Transverse colon (tissue), 3 donors: ENCODE measurements around the gene MEGF11.

Experiments
- CTCF ChIP-seq, 5 experiments: fragments of 200-600 bp in 3 of 5; fragments of 450-650 bp in 2 of 5; sonication (generic) in 3 of 5; IDR thresholded peaks; 1 replicate in 2 of 5; 2 replicates in 3 of 5; pipeline ENCODE4 v1.5.1; 2016 to 2017; ENCODE audit warnings: antibody characterized with exemption in 5 of 5, inconsistent platforms in 3 of 5, mild to moderate bottlenecking in 2 of 5, moderate library complexity in 1 of 5
- EP300 ChIP-seq: sonication (generic); formaldehyde crosslinking; IDR thresholded peaks from one replicate; pipeline ENCODE4 v1.6.1; 2017; ENCODE audit warnings: antibody characterized with exemption, low read depth
- POLR2A ChIP-seq: fragments of 450-650 bp; IDR thresholded peaks from one replicate; pipeline ENCODE4 v1.6.1; 2016; ENCODE audit warnings: antibody characterized with exemption, mild to moderate bottlenecking, moderate library complexity

GRCh38 chr15:65918357-65918920 lies 335.1 kb downstream of the MEGF11 start:
- TF ChIP-seq CTCF (IDR thresholded peaks at IDR 0.05) (no peak), POLR2A (no peak), EP300 (no peak)
